ENCODE data around the gene CRYGA.

- no peak for TF ChIP-seq POLR2A (IDR thresholded peaks at IDR 0.05; ENCODE audit: low read depth, low read length)
- TF ChIP-seq POLR2AphosphoS5 (IDR thresholded peaks at IDR 0.05; ENCODE audit: low read depth, low read length) = no peak
Measured at GRCh38 chr2:208128136-208128535, 35.3 kb downstream of the CRYGA start.
